ENCODE measurements around the gene ADGRD2.

DNA sequence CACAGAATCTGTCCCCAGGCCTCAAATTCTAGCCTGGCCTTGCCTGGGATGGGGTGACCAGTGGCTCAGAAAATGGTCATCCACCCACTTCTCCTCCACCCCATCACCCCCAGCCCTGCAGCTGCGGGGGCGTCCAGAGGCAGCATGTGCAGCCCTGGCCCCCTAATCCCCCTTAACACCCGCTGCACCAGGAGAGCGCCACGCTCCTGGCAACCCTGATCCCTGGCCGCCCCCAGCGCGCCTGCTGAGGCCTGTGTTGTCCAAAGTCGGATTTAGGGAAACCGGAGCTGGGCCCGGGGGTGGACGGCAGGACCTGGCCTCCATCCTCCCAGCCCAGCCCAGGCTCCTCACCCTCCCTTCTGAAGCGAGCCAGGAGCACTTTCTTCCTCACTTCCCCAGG is 35.0 kb downstream of the ADGRD2 start:
- TF ChIP-seq, protein P1, sequence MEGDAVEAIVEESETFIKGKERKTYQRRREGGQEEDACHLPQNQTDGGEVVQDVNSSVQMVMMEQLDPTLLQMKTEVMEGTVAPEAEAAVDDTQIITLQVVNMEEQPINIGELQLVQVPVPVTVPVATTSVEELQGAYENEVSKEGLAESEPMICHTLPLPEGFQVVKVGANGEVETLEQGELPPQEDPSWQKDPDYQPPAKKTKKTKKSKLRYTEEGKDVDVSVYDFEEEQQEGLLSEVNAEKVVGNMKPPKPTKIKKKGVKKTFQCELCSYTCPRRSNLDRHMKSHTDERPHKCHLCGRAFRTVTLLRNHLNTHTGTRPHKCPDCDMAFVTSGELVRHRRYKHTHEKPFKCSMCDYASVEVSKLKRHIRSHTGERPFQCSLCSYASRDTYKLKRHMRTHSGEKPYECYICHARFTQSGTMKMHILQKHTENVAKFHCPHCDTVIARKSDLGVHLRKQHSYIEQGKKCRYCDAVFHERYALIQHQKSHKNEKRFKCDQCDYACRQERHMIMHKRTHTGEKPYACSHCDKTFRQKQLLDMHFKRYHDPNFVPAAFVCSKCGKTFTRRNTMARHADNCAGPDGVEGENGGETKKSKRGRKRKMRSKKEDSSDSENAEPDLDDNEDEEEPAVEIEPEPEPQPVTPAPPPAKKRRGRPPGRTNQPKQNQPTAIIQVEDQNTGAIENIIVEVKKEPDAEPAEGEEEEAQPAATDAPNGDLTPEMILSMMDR (IDR thresholded peaks at IDR 0.05 in 2 of 3, conservative IDR thresholded peaks at IDR 0.05 in 1 of 3; ENCODE audit: borderline replicate concordance in 1 of 3, insufficient read depth in 1 of 3, low read depth in 2 of 3, low read length in 2 of 3), result no peak
- TF ChIP-seq, protein P2, sequence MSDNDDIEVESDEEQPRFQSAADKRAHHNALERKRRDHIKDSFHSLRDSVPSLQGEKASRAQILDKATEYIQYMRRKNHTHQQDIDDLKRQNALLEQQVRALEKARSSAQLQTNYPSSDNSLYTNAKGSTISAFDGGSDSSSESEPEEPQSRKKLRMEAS (IDR thresholded peaks at IDR 0.05), result no peak
- no peak for TF ChIP-seq SP1 (IDR thresholded peaks at IDR 0.05; ENCODE audit: low read depth)
- TF ChIP-seq, protein P3, sequence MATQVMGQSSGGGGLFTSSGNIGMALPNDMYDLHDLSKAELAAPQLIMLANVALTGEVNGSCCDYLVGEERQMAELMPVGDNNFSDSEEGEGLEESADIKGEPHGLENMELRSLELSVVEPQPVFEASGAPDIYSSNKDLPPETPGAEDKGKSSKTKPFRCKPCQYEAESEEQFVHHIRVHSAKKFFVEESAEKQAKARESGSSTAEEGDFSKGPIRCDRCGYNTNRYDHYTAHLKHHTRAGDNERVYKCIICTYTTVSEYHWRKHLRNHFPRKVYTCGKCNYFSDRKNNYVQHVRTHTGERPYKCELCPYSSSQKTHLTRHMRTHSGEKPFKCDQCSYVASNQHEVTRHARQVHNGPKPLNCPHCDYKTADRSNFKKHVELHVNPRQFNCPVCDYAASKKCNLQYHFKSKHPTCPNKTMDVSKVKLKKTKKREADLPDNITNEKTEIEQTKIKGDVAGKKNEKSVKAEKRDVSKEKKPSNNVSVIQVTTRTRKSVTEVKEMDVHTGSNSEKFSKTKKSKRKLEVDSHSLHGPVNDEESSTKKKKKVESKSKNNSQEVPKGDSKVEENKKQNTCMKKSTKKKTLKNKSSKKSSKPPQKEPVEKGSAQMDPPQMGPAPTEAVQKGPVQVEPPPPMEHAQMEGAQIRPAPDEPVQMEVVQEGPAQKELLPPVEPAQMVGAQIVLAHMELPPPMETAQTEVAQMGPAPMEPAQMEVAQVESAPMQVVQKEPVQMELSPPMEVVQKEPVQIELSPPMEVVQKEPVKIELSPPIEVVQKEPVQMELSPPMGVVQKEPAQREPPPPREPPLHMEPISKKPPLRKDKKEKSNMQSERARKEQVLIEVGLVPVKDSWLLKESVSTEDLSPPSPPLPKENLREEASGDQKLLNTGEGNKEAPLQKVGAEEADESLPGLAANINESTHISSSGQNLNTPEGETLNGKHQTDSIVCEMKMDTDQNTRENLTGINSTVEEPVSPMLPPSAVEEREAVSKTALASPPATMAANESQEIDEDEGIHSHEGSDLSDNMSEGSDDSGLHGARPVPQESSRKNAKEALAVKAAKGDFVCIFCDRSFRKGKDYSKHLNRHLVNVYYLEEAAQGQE (IDR thresholded peaks at IDR 0.05; ENCODE audit: low read depth), result no peak
- TF ChIP-seq POLR2AphosphoS5 (IDR thresholded peaks at IDR 0.05; ENCODE audit: low read depth, low read length), result no peak
- TF ChIP-seq EZH2 (IDR thresholded peaks at IDR 0.05), result no peak
- no peak for TF ChIP-seq TCF7L2 (IDR thresholded peaks at IDR 0.05; ENCODE audit: borderline replicate concordance, extremely low read depth, insufficient read depth, insufficient read length)
- TF ChIP-seq POLR2A (IDR thresholded peaks at IDR 0.05; ENCODE audit: borderline replicate concordance, extremely low read depth, insufficient read depth, insufficient read length), result no peak
- TF ChIP-seq ELF1 (IDR thresholded peaks at IDR 0.05; ENCODE audit: borderline replicate concordance, low read depth), result no peak
- no peak for TF ChIP-seq CEBPB (IDR thresholded peaks at IDR 0.05; ENCODE audit: low read depth)
- no peak for TF ChIP-seq ZNF274 (IDR thresholded peaks at IDR 0.05; ENCODE audit: low read depth, low read length)
- no peak for TF ChIP-seq FOSL1 (IDR thresholded peaks at IDR 0.05; ENCODE audit: low read depth)
- no peak for TF ChIP-seq RAD21 (IDR thresholded peaks at IDR 0.05; ENCODE audit: low read depth)

Measured in HCT116 (cell line).